HG02943 (cell line): Measurements from ENCODE around the gene STXBP1.

Source experiments
- ATAC-seq: cut with Tn5 transposase; IDR thresholded peaks from one replicate; pipeline ENCODE4 v1.9.1; 2021; ENCODE audit warnings: mild to moderate bottlenecking, low read depth, moderate library complexity; ENCODE audit not compliant: unreplicated experiment

STXBP1 gene

DNA sequence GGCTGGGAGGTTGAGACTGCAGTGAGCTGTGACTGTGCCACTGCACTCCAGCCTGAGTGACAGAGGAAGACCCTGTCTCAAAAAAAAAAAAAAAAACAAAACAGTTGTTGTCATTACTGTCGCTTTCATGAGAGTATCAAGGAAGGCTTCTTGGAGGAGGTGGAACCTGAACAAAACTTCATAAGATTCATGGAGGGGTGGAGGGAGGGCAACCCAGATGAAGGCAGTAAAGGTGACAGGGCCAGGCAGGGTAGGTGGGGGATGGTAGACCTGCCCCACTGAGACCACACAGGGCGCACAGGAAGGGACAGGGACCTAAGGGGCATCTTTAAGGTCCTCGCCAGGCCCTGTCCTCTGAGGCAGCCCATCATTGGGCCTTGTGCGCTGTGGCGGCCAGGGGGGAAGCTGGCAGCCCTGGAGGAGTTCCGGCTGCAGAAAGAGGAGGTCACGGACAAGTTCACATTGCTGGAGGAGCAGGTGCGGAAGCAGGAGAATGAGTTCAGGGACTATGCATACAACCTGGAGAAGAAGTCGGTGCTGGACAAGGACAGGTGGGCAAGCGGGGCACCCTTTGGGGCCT is 98.2 kb downstream of the STXBP1 start:
- ATAC-seq: no peak

DNA sequence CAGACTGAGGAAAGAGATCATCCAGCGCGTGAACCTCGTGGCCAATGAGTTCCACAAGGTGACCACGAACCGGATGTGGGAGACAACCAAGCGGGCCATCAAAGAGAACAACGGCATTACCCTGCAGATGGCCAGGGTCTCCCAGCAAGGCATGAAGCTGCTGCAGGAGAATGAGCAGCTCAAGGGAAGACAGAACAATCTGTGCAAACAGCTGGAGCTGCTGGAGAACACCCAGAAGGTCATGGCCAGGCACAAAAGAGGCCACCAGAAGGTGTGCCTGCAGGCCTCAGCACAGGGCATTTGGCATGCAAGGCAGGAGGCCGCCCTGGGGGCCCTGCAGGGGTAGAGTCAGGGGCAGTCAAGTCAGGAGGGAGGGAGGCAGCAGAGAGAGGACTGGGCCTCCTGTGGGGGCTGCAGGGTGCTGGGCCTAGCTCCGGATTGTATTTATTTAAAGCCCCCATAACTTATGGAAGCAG is 99.2 kb downstream of the STXBP1 start:
- no peak for ATAC-seq

DNA sequence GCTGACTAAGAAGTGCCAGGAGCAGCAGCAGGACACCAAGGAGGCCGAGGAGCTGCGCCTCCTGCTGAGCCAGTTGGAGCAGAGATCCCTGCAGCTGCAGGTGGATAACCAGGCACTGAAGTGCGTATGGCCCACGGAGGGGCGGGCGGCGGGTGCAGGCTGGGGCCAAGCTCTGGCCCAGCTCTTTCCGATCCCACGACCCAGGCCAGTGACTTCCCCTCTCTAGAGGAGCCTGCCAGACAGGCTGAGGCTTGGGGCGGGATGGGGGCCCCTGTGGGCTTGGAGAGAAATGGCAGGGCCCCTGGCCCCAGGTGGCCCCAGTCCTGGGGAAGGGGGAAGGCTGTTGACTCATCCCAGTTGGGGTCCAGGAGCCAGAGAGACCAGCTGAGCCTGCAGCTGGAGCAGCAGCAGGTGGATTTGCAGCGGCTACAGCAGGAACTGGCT is 99.8 kb downstream of the STXBP1 start:
- ATAC-seq: no peak

DNA sequence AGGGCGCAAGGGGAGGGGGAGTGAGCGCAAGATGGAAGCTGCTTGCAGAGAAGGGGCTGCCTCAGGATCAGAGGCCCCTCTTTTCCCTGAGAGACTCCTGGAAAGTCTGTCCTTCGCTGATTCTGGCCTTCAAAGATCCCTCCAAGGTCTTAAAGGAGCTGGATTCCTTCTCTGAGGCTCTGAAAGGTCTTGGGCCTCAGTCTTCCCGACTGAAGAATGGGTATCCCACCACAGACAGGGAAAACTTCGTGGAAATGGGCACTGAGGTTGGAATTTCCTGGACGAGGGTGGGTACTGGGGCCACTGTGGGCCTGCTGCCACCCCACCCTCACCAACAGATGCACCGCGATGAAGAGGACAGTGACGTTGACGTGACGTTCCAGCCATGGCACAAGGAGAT is 100.3 kb downstream of the STXBP1 start:
- no peak for ATAC-seq

DNA sequence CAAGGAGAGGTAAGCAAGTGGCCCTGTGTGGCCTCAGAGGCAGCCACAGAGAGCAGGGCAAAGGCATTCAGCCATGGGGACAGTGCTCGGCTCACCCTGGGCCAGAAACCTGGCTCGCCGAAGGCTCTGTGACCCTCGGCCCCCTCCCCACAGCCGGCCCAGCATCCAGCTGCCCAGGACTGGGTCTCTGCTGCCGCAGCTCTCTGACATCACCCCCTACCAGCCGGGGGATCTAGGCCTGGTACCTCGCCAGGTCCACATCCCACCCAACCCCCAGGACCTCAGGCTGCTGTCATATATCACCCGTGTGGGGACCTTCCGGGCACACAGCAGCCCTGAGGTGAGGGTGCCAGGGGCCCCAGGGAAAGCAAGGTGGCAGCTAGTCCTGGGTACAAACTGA is 100.8 kb downstream of the STXBP1 start:
- no peak for ATAC-seq

DNA sequence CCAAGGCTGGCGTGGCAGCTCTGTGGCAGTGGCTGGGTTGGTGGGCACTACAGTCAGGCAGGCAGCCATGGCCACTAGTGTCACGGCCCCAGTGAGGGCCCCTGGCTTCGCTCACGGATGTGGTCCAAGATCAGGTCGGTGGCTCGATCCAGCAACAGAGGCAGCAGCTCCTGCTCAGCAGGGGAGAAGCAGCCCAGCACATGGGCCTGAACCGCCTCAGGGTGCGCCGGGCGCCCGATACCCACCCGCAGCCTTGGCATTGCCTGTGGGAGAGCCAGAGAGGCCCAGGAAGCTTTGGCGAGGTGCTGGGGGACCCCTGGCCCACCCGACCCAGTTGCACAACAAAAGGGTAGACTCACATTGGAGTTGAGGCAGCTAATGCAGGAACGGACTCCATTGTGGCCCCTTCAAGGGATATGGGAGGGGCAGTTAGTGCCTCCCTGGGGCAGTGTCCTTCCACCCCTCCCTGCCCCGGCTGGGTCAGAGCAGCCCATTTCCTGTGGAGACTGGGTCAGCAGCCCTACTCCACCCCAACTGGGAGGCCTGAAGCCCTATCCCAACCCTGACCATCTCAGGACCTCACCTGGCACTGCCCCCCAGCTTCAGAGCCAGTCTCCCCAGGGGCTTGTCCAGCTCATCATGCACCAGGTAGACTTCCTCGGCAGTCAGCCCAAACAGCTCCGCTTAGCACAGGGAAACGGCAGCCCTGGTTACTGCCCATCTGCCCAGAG is 102.1 kb downstream of the STXBP1 start:
- ATAC-seq: no peak

- ATAC-seq: peak; percentile 6
These were observed 102.9 kb downstream of the STXBP1 start for GRCh38 chr9:127714951-127715469.

- ATAC-seq: peak; percentile 84
These were observed 103.6 kb downstream of the STXBP1 start, which contains the start of the genes PTRH1 and TTC16 for GRCh38 chr9:127715470-127716337. TSS of gene PTRH1 (minus strand) at chr9:127715663. CDS start at chr9:127715639, 24 bp downstream. TSS of gene TTC16 (plus strand) at chr9:127716079. CDS start at chr9:127716146, 67 bp downstream.

DNA sequence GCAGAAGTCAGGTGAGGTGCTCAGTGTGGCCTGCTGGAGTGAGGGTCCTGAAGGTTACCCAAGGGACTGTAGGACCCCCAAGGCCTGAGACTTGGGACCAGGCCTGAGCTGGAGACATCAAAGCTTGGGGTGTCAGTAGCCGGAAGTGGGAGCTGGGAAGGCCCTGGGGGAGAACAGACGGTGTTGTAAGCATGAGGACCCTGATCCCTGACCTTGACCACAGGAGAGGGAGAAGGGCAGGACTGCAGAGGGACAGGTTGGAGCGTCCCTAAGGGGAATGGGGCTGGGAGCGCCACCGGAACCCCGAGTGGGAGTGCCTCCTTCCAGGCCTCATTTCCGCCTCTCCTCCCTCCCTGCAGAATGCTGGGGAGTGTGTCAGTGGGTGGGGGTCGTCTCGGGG is 104.3 kb downstream of the STXBP1 start:
- no peak for ATAC-seq

- no peak for ATAC-seq
These were observed 105.7 kb downstream of the STXBP1 start for GRCh38 chr9:127717766-127718165.

GRCh38 chr9:127720031-127720864 is 108.2 kb downstream of the STXBP1 start:
- no peak for ATAC-seq

DNA sequence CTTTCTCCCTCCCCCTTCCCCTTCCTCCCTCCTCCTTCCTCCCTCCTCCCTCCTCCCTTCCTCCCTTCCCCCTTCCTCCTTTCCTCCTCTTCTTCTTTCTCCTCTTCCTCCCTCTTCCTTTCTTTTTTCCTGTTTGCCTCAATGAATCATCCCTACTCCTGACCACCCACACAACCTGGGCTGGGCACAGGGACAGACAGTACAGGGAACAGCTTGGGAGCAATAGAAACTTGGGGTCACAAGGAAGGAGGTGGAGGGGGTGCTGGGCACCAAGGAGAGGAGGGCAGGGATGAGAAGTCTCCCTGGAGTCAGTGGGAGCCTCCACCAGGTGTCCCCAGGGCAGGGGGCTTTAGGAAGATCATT is 108.8 kb downstream of the STXBP1 start:
- no peak for ATAC-seq

- no peak for ATAC-seq
These were observed 109.3 kb downstream of the STXBP1 start for GRCh38 chr9:127721391-127721821.

DNA sequence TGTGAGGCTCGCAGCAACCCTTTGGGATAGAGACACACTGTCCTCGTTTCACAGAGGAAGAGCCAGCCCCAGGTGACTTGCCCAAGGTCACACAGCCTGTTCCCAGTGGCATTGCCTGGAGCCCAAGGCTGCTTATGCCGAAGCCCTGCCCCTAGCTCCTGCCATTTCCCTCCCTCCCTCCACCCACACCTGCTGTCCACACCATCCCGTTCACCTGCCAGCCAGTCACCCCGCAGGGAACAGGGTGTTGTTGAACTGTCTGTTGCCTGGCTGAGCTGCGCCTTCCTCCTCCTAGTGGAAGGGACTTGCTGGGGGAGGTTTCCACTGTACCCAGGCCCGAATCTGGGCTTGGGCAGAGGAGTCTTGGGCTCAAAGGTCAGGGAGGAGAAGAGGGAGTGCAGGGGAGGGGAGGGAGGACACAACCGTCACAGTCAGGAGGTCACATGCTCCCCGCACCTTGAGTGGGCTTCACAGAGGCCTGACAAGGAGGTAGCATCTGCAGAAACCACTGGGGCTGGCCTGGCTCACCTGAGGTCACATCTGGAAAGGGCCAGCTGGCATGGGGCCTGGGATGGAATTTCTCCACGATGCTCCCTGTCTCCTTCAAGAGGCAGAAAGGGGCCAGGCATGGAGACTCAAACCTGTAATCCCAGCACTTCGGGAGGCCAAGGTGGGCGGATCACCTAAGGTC is 110.1 kb downstream of the STXBP1 start:
- no peak for ATAC-seq

DNA sequence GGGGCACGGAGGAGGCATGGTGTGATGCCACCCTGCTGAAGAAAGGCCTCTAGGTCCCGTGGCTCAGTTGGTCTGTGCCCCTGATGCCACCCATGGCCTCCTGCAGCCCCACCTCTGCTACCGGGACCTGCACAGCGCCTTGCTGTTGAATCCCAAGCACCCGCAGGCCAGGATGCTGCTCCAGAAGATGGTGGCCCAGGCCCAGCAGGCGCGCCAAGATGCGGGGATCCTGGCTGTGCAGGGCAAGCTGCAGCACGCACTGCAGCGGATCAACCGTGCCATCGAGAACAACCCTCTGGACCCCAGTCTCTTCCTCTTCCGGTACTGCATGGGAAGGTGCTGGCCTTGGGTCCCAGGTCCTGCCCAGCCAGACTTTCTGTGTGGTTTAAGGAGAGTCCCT is 110.9 kb downstream of the STXBP1 start:
- ATAC-seq: no peak

GRCh38 chr9:127723444-127723843 is 111.4 kb downstream of the STXBP1 start:
- ATAC-seq: no peak

DNA sequence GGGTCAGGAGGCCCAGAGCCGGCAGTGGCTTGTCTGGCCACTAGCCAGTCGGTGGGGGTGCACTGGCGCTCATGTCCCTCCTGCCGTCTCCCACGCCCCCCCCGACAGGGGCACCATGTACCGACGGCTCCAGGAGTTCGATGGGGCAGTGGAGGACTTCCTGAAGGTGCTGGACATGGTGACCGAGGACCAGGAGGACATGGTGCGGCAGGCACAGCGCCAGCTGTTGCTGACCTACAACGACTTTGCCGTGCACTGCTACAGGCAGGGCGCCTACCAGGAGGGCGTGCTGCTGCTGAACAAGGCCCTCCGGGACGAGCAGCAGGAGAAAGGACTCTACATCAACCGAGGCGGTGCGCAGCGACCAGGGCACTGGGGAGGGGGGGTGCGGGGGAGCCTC is 111.9 kb downstream of the STXBP1 start:
- no peak for ATAC-seq

- ATAC-seq: no peak
These were observed 114.8 kb downstream of the STXBP1 start for GRCh38 chr9:127726871-127727270.

DNA sequence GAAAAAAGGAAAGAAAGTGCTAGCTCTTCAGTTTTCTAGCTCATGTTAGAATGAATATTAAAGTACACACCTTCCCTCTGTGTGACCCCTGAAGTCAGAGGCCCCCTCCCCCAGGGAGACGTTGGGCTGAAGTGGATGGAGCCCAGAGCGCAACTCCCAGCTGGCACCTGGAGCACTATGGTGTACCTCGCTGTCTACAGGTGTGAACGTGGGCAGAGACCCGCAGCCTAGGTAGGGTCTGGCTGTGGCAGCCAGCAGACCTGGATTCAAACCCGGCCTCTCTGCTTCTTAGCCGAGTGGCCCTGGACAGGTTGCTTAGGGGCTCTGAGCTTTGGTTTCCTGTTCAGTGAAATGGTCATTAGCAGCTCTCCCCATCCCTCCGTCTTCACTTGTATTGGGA is 116.7 kb downstream of the STXBP1 start:
- ATAC-seq: no peak
